ENCODE results near the gene GJD2.

Gene GJD2

GRCh38 chr15:34753236-34753894 lies 1.4 kb downstream of the GJD2 start:
- no peak overlapping the region for H3K27ac ChIP-seq (ENCODE audit: low read depth, low read length, poor library complexity, severe bottlenecking)
- no peaks in the 10 kb centered on the region for H3K4me1 ChIP-seq (ENCODE audit: insufficient read depth, low read length, severe bottlenecking)
- TF ChIP-seq CTCF (IDR thresholded peaks at IDR 0.05; ENCODE audit: low read length): no peak
- TF ChIP-seq EZH2 (IDR thresholded peaks at IDR 0.05; ENCODE audit: borderline replicate concordance, low read length): no peak
- H3F3A ChIP-seq (ENCODE audit: insufficient read depth, low read length): no peaks in the 10 kb centered on the region
- no peaks in the 10 kb centered on the region for H3K9me2 ChIP-seq (ENCODE audit: low read depth, low read length)
- H3K9ac ChIP-seq (ENCODE audit: low read length): no peak overlapping the region
- no peaks in the 10 kb centered on the region for H3K36me3 ChIP-seq (ENCODE audit: insufficient read depth, low read length)
- no peaks in the 10 kb centered on the region for H3K79me2 ChIP-seq (ENCODE audit: insufficient read depth, low read length)
- H3K4me2 ChIP-seq (ENCODE audit: low read length): no peak overlapping the region
- no peaks in the 10 kb centered on the region for H3K9me3 ChIP-seq (ENCODE audit: low read length)
- no peaks in the 10 kb centered on the region for H3K27me3 ChIP-seq (ENCODE audit: insufficient read depth, low read length)
- H3K4me3 ChIP-seq (ENCODE audit: low read depth, low read length, poor library complexity, severe bottlenecking): no peak overlapping the region
- no peak overlapping the region for H2AFZ ChIP-seq (ENCODE audit: low read length)
- H4K20me1 ChIP-seq (ENCODE audit: insufficient read depth, low read length): no peaks in the 10 kb centered on the region

GRCh38 chr15:34749691-34750090 lies 5.1 kb downstream of the GJD2 start:
- no peaks in the 10 kb centered on the region for H3K79me2 ChIP-seq (ENCODE audit: insufficient read depth, low read length)
- H4K20me1 ChIP-seq (ENCODE audit: insufficient read depth, low read length): no peaks in the 10 kb centered on the region
- H3K27ac ChIP-seq (ENCODE audit: low read depth, low read length, poor library complexity, severe bottlenecking): no peak overlapping the region
- no peak overlapping the region for H3K9ac ChIP-seq (ENCODE audit: low read length)
- no peaks in the 10 kb centered on the region for H3K36me3 ChIP-seq (ENCODE audit: insufficient read depth, low read length)
- no peak overlapping the region for H2AFZ ChIP-seq (ENCODE audit: low read length)
- H3K27me3 ChIP-seq (ENCODE audit: insufficient read depth, low read length): no peaks in the 10 kb centered on the region
- no peaks in the 10 kb centered on the region for H3K4me1 ChIP-seq (ENCODE audit: insufficient read depth, low read length, severe bottlenecking)
- H3K4me3 ChIP-seq (ENCODE audit: low read depth, low read length, poor library complexity, severe bottlenecking): no peak overlapping the region
- H3K9me2 ChIP-seq (ENCODE audit: low read depth, low read length): no peaks in the 10 kb centered on the region
- H3K9me3 ChIP-seq (ENCODE audit: low read length): no peaks in the 10 kb centered on the region
- TF ChIP-seq EZH2 (IDR thresholded peaks at IDR 0.05; ENCODE audit: borderline replicate concordance, low read length) (no peak), CTCF (IDR thresholded peaks at IDR 0.05; ENCODE audit: low read length) (no peak)
- no peaks in the 10 kb centered on the region for H3F3A ChIP-seq (ENCODE audit: insufficient read depth, low read length)
- no peak overlapping the region for H3K4me2 ChIP-seq (ENCODE audit: low read length)

- no peaks in the 10 kb centered on the region for H3K27me3 ChIP-seq (ENCODE audit: insufficient read depth, low read length)
These were observed 15.5 kb downstream of the GJD2 start for GRCh38 chr15:34739346-34739745.

More at GRCh38 chr15:34739346-34739745, 15.5 kb downstream of the GJD2 start:
- H3K9ac ChIP-seq (ENCODE audit: low read length): no peak overlapping the region
- H4K20me1 ChIP-seq (ENCODE audit: insufficient read depth, low read length): no peaks in the 10 kb centered on the region
- no peaks in the 10 kb centered on the region for H3K9me2 ChIP-seq (ENCODE audit: low read depth, low read length)
- no peaks in the 10 kb centered on the region for H3F3A ChIP-seq (ENCODE audit: insufficient read depth, low read length)
- H3K4me3 ChIP-seq (ENCODE audit: low read depth, low read length, poor library complexity, severe bottlenecking): no peak overlapping the region
- H3K79me2 ChIP-seq (ENCODE audit: insufficient read depth, low read length): no peaks in the 10 kb centered on the region
- H3K9me3 ChIP-seq (ENCODE audit: low read length): no peaks in the 10 kb centered on the region
- TF ChIP-seq CTCF (IDR thresholded peaks at IDR 0.05; ENCODE audit: low read length): no peak
- no peak for TF ChIP-seq EZH2 (IDR thresholded peaks at IDR 0.05; ENCODE audit: borderline replicate concordance, low read length)
- no peak overlapping the region for H3K4me2 ChIP-seq (ENCODE audit: low read length)
- H2AFZ ChIP-seq (ENCODE audit: low read length): no peak overlapping the region
- no peak overlapping the region for H3K27ac ChIP-seq (ENCODE audit: low read depth, low read length, poor library complexity, severe bottlenecking)
- no peaks in the 10 kb centered on the region for H3K36me3 ChIP-seq (ENCODE audit: insufficient read depth, low read length)
- H3K4me1 ChIP-seq (ENCODE audit: insufficient read depth, low read length, severe bottlenecking): no peaks in the 10 kb centered on the region
